Skin epidermis (tissue), 12 donors: ENCODE measurements around the gene OXA1L.
A peak's percentile ranks its signal among the peaks of the same experiment; 100 is the strongest.

Source experiments
- H3K27ac ChIP-seq, 21 experiments: fragments of 200-600 bp; sonication (generic) in 11 of 21; one replicate each; pipeline ENCODE4 v1.5.0; 2020; ENCODE audit warnings: mild to moderate bottlenecking in 3 of 21, inconsistent platforms in 2 of 21, moderate library complexity in 2 of 21
- H3K4me3 ChIP-seq, 7 experiments: fragments of 200-600 bp; sonication (generic) in 2 of 7; one replicate each; pipeline ENCODE4 v1.5.0; 2020; ENCODE audit warnings: inconsistent platforms in 2 of 7, mild to moderate bottlenecking in 2 of 7, moderate library complexity in 1 of 7

OXA1L gene

DNA sequence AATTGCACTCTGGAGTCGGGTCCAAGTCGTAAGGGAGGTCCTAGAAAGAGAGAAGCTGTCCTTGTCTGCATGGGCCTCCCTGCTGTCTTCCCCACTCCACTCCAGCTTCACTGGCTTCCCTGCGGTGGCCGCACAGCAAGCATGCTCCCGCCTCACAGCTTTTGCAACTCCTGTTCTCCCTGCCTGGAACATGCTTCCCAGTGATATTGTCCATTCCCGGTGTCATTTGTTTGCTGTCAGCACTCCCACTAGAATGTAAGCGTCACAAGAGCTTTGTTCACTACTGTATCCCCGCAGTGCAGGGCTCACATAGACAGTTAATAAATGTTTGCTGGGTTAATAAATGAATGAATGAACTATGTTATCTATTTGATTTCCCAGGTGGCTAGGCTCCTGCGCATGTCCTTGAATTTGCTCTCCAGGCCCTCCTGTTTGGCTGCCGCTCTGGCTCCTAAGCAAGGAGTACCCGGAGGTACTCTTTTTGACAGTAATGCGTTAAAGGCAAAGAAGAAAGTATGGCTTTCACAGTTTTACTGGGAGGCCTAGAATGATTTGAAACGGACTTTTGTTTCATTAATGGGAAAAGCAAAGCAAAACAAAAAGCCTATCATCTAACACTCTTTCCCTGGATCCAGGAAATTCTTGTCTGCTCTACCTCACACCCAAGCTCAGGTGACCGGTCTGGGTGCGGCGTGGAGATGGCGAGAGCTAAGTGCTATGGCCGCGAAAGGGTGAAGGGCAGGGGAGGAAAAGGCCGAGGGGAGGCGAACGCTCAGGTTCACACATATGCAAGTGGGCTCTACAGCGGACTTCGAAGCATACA, 54.9 kb downstream of the OXA1L start:
- peak overlapping the region in 1 of 21 experiments; percentile 68 for H3K27ac ChIP-seq
- no peak overlapping the region for H3K4me3 ChIP-seq

DNA sequence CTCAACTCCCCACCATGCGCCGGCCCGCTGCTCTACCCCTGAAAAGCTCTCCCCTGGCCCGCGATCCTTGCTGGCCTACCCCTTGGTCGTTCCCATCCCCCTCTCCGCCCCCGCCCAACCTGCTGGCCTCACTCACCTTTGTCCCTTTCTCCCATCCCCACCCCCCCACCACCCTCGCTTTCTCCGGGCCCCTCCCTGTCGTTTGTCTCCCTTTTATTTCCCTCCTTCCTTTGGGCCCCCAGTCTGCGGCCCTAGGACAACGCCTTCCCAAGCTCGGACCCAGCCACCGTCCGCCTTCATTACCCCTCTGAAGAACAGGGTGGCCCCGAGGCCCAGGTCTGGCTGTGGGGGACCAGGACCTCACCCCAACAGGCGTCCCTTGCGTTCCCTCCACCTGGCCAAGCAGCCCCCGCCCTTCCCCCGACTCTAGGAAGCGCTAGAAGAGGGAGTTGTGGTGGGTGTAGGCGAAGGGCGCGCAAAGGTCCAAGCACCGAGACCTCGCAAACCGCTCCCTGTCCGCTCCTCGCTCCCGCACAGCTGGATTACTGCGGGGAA, 55.6 kb downstream of the OXA1L start:
- Histone ChIP-seq H3K27ac (peak overlapping the region in 20 of 21 experiments; percentile 13 to 82 (median 62)), H3K4me3 (peak overlapping the region in 6 of 7 experiments; percentile 13 to 37 (median 26))
